Measurements from ENCODE around the gene CLEC16A. TPM values are rescaled to one million over a fixed set of nuclear protein-coding genes. Genes with fewer than 3 reads are reported as not detected.

CLEC16A gene
- total and polyA plus RNA-seq, 2 experiments from 2014 or later = 9.9 to 24.1 TPM

- no peaks in the 10 kb centered on the region for H3F3A ChIP-seq (replicated peaks; ENCODE audit: low read depth)
- ATAC-seq (peak; percentile 28; the same call in 2 of the 3 replicates), DNase-seq (ENCODE audit: low spot score) (no peak)
- H3K4me1 ChIP-seq (ENCODE audit: insufficient read depth) = no peaks in the 10 kb centered on the region; the same call in 1 of the 2 replicates
- H3K27me3 ChIP-seq (ENCODE audit: insufficient read depth) = no peaks in the 10 kb centered on the region
- TF ChIP-seq CREB1 (CRISPR knock-in tag; IDR thresholded peaks at IDR 0.05; ENCODE audit: low read depth) (no peak), NANOG (IDR thresholded peaks at IDR 0.05; ENCODE audit: borderline replicate concordance) (no peak), ZNF114 (CRISPR knock-in tag; IDR thresholded peaks at IDR 0.05) (no peak), POLR2AphosphoS5 (IDR thresholded peaks at IDR 0.05; ENCODE audit: low read depth) (no peak), ZNF331 (CRISPR knock-in tag; IDR thresholded peaks at IDR 0.05; ENCODE audit: low read depth) (no peak), ZNF462 (CRISPR knock-in tag; IDR thresholded peaks at IDR 0.05) (no peak), EZH2phosphoT487 (IDR thresholded peaks at IDR 0.05; ENCODE audit: unreplicated experiment) (no peak), JUNB (IDR thresholded peaks at IDR 0.05; ENCODE audit: unreplicated experiment) (no peak), STAT1 (IDR thresholded peaks at IDR 0.05; ENCODE audit: unreplicated experiment) (no peak), CTCF (conservative IDR thresholded peaks at IDR 0.05; ENCODE audit: low read depth in 2 of 2) (no peak), REST (IDR thresholded peaks at IDR 0.05; ENCODE audit: unreplicated experiment) (no peak), EZH2 (IDR thresholded peaks at IDR 0.05; ENCODE audit: low read depth, unreplicated experiment) (no peak), ETS1 (IDR thresholded peaks at IDR 0.05) (no peak)
- Mint-ChIP-seq H3K27ac (no peak overlapping the region), H3K9me3 (no peaks in the 10 kb centered on the region), H3K4me3 (no peak overlapping the region), H3K27me3 (ENCODE audit: insufficient read depth, low read depth, poor library complexity) (no peaks in the 10 kb centered on the region), H3K4me1 (peaks cover 26% of the 10 kb centered on the region), H3K36me3 (ENCODE audit: low read depth) (no peaks in the 10 kb centered on the region)
- no peak overlapping the region for H3K27ac ChIP-seq (ENCODE audit: low read depth)
- peaks cover 3% of the 10 kb centered on the region; the same call in 1 of the 2 replicates for H3K9me2 ChIP-seq (ENCODE audit: insufficient read depth)
- no peak overlapping the region for H2AFZ ChIP-seq
- H3K4me3 ChIP-seq = no peak overlapping the region
- H4K20me1 ChIP-seq (replicated peaks; ENCODE audit: insufficient read depth) = no peaks in the 10 kb centered on the region
- H3K4me2 ChIP-seq = no peak overlapping the region
- H3K36me3 ChIP-seq (ENCODE audit: insufficient read depth) = no peaks in the 10 kb centered on the region; the same call in 1 of the 2 replicates
- no peaks in the 10 kb centered on the region for H3K79me2 ChIP-seq (replicated peaks; ENCODE audit: insufficient read depth)
Measured at GRCh38 chr16:11141409-11142260, 197.3 kb downstream of the CLEC16A start.

All from GM23338 (cell line).